H9 (cell line): Measurements from ENCODE around the gene STAT3. TPM values are rescaled to one million over a fixed set of nuclear protein-coding genes. Genes with fewer than 3 reads are reported as not detected.

Experiments
- DNase-seq: peaks from one replicate; pipeline ENCODE4 v3.0.0-alpha.2; 2017
- H2AFZ ChIP-seq: one replicate; pipeline ENCODE4 v1.6.1; 2013; ENCODE audit warnings: mild to moderate bottlenecking, low read length, control low read depth, moderate library complexity
- H2AK5ac ChIP-seq: 2 replicates; pipeline ENCODE4 v1.6.1; 2013; ENCODE audit warnings: low read length, control low read depth, mixed read lengths; ENCODE audit not compliant: insufficient read length
- H2BK120ac ChIP-seq: one replicate; pipeline ENCODE4 v1.6.1; 2013; ENCODE audit warnings: low read depth, mild to moderate bottlenecking, low read length, control low read depth, inconsistent platforms; ENCODE audit not compliant: poor library complexity, severe bottlenecking
- H2BK12ac ChIP-seq: 2 replicates; pipeline ENCODE4 v1.6.1; 2013; ENCODE audit warnings: low read length, control low read depth, mixed read lengths, low read depth; ENCODE audit not compliant: insufficient read length
- H2BK15ac ChIP-seq: 2 replicates; pipeline ENCODE4 v1.6.1; 2013; ENCODE audit warnings: low read depth, low read length, control low read depth
- H2BK20ac ChIP-seq: one replicate; pipeline ENCODE4 v1.6.1; 2013; ENCODE audit warnings: low read depth, mild to moderate bottlenecking, low read length, control low read depth, inconsistent platforms; ENCODE audit not compliant: poor library complexity, severe bottlenecking
- H2BK5ac ChIP-seq: 2 replicates; pipeline ENCODE4 v1.6.1; 2013; ENCODE audit warnings: low read length, control low read depth, mixed read lengths; ENCODE audit not compliant: insufficient read length
- H3K14ac ChIP-seq: 2 replicates; pipeline ENCODE4 v1.6.1; 2013; ENCODE audit warnings: low read length, control low read depth; ENCODE audit not compliant: insufficient read depth
- H3K18ac ChIP-seq: 2 replicates; pipeline ENCODE4 v1.6.1; 2013; ENCODE audit warnings: low read depth, mild to moderate bottlenecking, mixed read lengths, low read length, control low read depth; ENCODE audit not compliant: insufficient read length
- H3K23ac ChIP-seq: 2 replicates; pipeline ENCODE4 v1.6.1; 2013; ENCODE audit warnings: low read length, control low read depth, mixed read lengths, low read depth; ENCODE audit not compliant: insufficient read length
- H3K23me2 ChIP-seq: 2 replicates; pipeline ENCODE4 v1.6.1; 2013; ENCODE audit warnings: low read depth, mild to moderate bottlenecking, mixed read lengths, low read length, control low read depth; ENCODE audit not compliant: insufficient read length, poor library complexity, severe bottlenecking
- H3K27ac ChIP-seq: 2 replicates; pipeline ENCODE4 v1.5.1; 2013; ENCODE audit warnings: low read length, control low read depth, mixed read lengths, low read depth; ENCODE audit not compliant: insufficient read length
- H3K27me3 ChIP-seq: 2 replicates; pipeline ENCODE4 v1.6.1; 2013; ENCODE audit warnings: low read length, control low read depth, inconsistent platforms; ENCODE audit not compliant: insufficient read depth
- H3K4ac ChIP-seq: 2 replicates; pipeline ENCODE4 v1.6.1; 2013; ENCODE audit warnings: low read depth, mild to moderate bottlenecking, control low read depth, inconsistent platforms, low read length, moderate library complexity
- H3K4me1 ChIP-seq: 2 replicates; pipeline ENCODE4 v1.6.1; 2013; ENCODE audit warnings: low read length, control low read depth, inconsistent platforms; ENCODE audit not compliant: insufficient read depth
- H3K4me2 ChIP-seq: 2 replicates; pipeline ENCODE4 v1.6.1; 2013; ENCODE audit warnings: low read length, control low read depth, mixed read lengths; ENCODE audit not compliant: insufficient read length, insufficient read depth
- H3K56ac ChIP-seq: 2 replicates; pipeline ENCODE4 v1.6.1; 2013; ENCODE audit warnings: low read depth, mild to moderate bottlenecking, mixed read lengths, low read length, control low read depth; ENCODE audit not compliant: insufficient read length
- H3K79me1 ChIP-seq: 2 replicates; pipeline ENCODE4 v1.6.1; 2013; ENCODE audit warnings: low read depth, mild to moderate bottlenecking, moderate library complexity, low read length, control low read depth, inconsistent platforms; ENCODE audit not compliant: insufficient read depth, poor library complexity, severe bottlenecking
- H3K79me2 ChIP-seq: 2 replicates; pipeline ENCODE4 v1.6.1; 2013; ENCODE audit warnings: low read length, control low read depth, inconsistent platforms; ENCODE audit not compliant: insufficient read depth
- H3K9ac ChIP-seq: 2 replicates; pipeline ENCODE4 v1.6.1; 2013; ENCODE audit warnings: low read length, control low read depth, mixed read lengths; ENCODE audit not compliant: insufficient read length; ENCODE audit errors: extremely low read depth
- H3K9me3 ChIP-seq: one replicate; pipeline ENCODE4 v1.6.1; 2013; ENCODE audit warnings: low read depth, low read length, inconsistent platforms; ENCODE audit not compliant: control insufficient read depth
- H3T11ph ChIP-seq: one replicate; pipeline ENCODE4 v1.6.1; 2013; ENCODE audit warnings: mild to moderate bottlenecking, low read length, control low read depth, inconsistent platforms
- H4K20me1 ChIP-seq: one replicate; pipeline ENCODE4 v1.6.1; 2013; ENCODE audit not compliant: control insufficient read depth, insufficient read length, insufficient read depth
- H4K5ac ChIP-seq: 2 replicates; pipeline ENCODE4 v1.6.1; 2013; ENCODE audit warnings: low read depth, mild to moderate bottlenecking, mixed read lengths, low read length, control low read depth; ENCODE audit not compliant: insufficient read length
- H4K8ac ChIP-seq: replicated peaks from 2 replicates; pipeline ENCODE4 v1.6.1; 2013; ENCODE audit warnings: low read length, control low read depth, mixed read lengths, low read depth; ENCODE audit not compliant: insufficient read length
- H4K91ac ChIP-seq: 2 replicates; pipeline ENCODE4 v1.6.1; 2013; ENCODE audit warnings: low read depth, mild to moderate bottlenecking, moderate library complexity, mixed read lengths, low read length, control low read depth; ENCODE audit not compliant: insufficient read length
- H3K27ac Mint-ChIP-seq, 3 experiments: 2 replicates in 2 of 3; 3 replicates in 1 of 3; pipeline ENCODE4 v1.8.0; 2020 to 2021; ENCODE audit warnings: mixed read lengths in 3 of 3, mild to moderate bottlenecking in 1 of 3, moderate library complexity in 1 of 3
- H3K27me3 Mint-ChIP-seq: 2 replicates; pipeline ENCODE4 v1.8.0; 2021; ENCODE audit warnings: low read depth, mild to moderate bottlenecking, moderate library complexity, mixed read lengths
- H3K36me3 Mint-ChIP-seq, 3 experiments: 2 replicates in 2 of 3; 3 replicates in 1 of 3; pipeline ENCODE4 v1.8.0; 2020 to 2021; ENCODE audit warnings: low read depth in 3 of 3, mixed read lengths in 3 of 3; ENCODE audit not compliant: insufficient read depth in 1 of 3
- H3K4me1 Mint-ChIP-seq, 2 experiments: 2 replicates each; pipeline ENCODE4 v1.8.0; 2020; ENCODE audit warnings: mixed read lengths in 2 of 2
- H3K4me3 Mint-ChIP-seq, 2 experiments: 2 replicates in 1 of 2; 3 replicates in 1 of 2; pipeline ENCODE4 v1.8.0; 2020 to 2021; ENCODE audit warnings: mild to moderate bottlenecking in 2 of 2, mixed read lengths in 2 of 2, moderate library complexity in 1 of 2
- H3K9me3 Mint-ChIP-seq, 2 experiments: 2 replicates in 1 of 2; 3 replicates in 1 of 2; pipeline ENCODE4 v1.8.0; 2020; ENCODE audit warnings: mild to moderate bottlenecking in 2 of 2, mixed read lengths in 2 of 2, moderate library complexity in 1 of 2
- WGBS: extraction: QIAGEN DNeasy Blood & Tissue Kit; methylation state at CpG from one replicate; pipeline ENCODE4 v1.1.7; 2013; ENCODE audit warnings: missing lambda C conversion rate, low lambda C conversion rate, mixed read lengths; ENCODE audit not compliant: insufficient read length; ENCODE audit errors: extremely low coverage; 5-methylcytosine and 5-hydroxymethylcytosine counted together
- total RNA-seq: library from RNA; stranded (reverse); gene quantifications from 2 replicates; pipeline ENCODE4 v1.2.1, GENCODE V29; 2021
- TF ChIP-seq, protein P1 (sequence below): fragments of 200-600 bp; sonication (generic); conservative IDR thresholded peaks from 3 replicates; pipeline ENCODE4 v1.8.0; 2021; ENCODE audit warnings: antibody characterized with exemption, mild to moderate bottlenecking

Gene STAT3
- total RNA-seq, 1 experiment from 2014 or later, result 83.2 TPM

DNA sequence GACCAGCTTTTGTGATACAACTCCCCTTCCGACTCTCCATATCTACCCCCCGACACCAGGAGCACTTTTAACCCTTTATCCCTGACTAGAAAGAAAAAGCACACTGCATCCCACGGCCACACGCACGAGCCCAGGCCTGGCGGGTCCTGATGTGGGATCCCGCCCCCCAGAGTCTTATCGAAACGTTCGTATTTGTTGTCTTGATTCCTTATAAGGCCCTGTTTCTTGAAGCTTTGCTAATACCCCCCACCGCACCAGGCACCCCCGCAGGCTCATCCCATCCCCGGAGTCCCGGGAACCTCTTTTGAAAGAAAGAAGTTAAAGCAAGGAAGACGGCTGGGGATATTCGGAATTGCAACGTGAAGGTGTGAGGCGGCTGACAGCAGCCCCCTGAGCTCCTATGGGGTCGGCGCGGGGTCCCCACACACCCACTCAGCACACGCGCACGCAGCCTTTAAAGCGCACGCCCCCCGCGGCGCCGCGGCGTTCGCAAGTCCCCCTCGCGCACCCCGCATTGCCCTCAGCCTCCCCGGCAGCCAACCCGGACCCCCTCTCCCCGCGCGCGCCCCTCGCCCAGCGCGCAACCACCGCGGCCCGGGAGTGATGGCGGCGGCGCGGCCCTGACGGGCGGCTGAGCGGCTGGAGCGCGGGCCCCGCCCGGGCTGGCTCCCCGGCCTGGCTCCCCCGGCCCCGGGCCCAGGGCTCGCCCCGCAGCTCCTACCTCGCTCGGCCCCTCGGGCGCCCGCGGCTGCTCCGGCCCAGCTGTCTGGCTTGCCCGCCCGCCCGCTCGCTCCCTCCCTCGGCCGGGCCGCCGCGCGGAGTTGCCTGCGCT, 112.5 kb downstream of the STAT3 start:
- TF ChIP-seq, protein P1, sequence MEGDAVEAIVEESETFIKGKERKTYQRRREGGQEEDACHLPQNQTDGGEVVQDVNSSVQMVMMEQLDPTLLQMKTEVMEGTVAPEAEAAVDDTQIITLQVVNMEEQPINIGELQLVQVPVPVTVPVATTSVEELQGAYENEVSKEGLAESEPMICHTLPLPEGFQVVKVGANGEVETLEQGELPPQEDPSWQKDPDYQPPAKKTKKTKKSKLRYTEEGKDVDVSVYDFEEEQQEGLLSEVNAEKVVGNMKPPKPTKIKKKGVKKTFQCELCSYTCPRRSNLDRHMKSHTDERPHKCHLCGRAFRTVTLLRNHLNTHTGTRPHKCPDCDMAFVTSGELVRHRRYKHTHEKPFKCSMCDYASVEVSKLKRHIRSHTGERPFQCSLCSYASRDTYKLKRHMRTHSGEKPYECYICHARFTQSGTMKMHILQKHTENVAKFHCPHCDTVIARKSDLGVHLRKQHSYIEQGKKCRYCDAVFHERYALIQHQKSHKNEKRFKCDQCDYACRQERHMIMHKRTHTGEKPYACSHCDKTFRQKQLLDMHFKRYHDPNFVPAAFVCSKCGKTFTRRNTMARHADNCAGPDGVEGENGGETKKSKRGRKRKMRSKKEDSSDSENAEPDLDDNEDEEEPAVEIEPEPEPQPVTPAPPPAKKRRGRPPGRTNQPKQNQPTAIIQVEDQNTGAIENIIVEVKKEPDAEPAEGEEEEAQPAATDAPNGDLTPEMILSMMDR, result 0 out of 3 replicates have a peak, but pooled peaks have one; percentile 10
- no peak overlapping the region for H3K27ac ChIP-seq
- peaks cover 12% of the 10 kb centered on the region for H3K23me2 ChIP-seq
- no peak overlapping the region for H2BK120ac ChIP-seq
- Mint-ChIP-seq H3K9me3 (no peaks in the 10 kb centered on the region; a peak in 1 of 5 replicates), H3K27ac (peak overlapping the region; percentile 91 to 98 (median 93)), H3K4me3 (peak overlapping the region; percentile 90 to 94), H3K36me3 (no peaks in the 10 kb centered on the region; a peak in 2 of 7 replicates), H3K4me1 (peaks cover 44 to 47% of the 10 kb centered on the region in 2 experiments), H3K27me3 (peaks cover 4% of the 10 kb centered on the region)
- no peak overlapping the region for H2BK20ac ChIP-seq
- H3T11ph ChIP-seq, result no peak overlapping the region
- H3K14ac ChIP-seq, result peak overlapping the region; percentile 81
- H3K27me3 ChIP-seq, result no peaks in the 10 kb centered on the region
- no peak overlapping the region for H2AK5ac ChIP-seq
- peak overlapping the region; percentile 71 for H3K9ac ChIP-seq
- H2BK12ac ChIP-seq, result no peak overlapping the region
- H3K4ac ChIP-seq, result no peak overlapping the region; the same call in 1 of the 2 replicates
- peaks cover 9% of the 10 kb centered on the region for H3K4me1 ChIP-seq
- no peak overlapping the region for H3K23ac ChIP-seq
- H3K79me1 ChIP-seq, result peaks cover under 1% of the 10 kb centered on the region
- no peak overlapping the region for H3K56ac ChIP-seq
- H3K9me3 ChIP-seq, result no peaks in the 10 kb centered on the region
- H4K8ac ChIP-seq, result no peak overlapping the region
- no peak overlapping the region for H2BK5ac ChIP-seq
- peak overlapping the region; percentile 59 for H3K18ac ChIP-seq
- no peak overlapping the region for H2BK15ac ChIP-seq
- no peak overlapping the region for H4K5ac ChIP-seq
- peaks cover 4% of the 10 kb centered on the region; the same call in 1 of the 2 replicates for H3K79me2 ChIP-seq
- peak overlapping the region; percentile 90 for H3K4me2 ChIP-seq
- no peak overlapping the region for H4K91ac ChIP-seq
- WGBS, result no CpG with 5 or more reads among the region's 82 CpGs
- DNase-seq, result peak; percentile 52
- H2AFZ ChIP-seq, result no peak overlapping the region
- no peaks in the 10 kb centered on the region for H4K20me1 ChIP-seq
